Mesothelial cell of epicardium (in vitro differentiated cells): ENCODE results near the gene CFAP77. TPM values are rescaled to one million over a fixed set of nuclear protein-coding genes. Genes with fewer than 3 reads are reported as not detected.

Experiments used
- DNase-seq, 2 experiments: peaks; one replicate each; pipeline ENCODE4 v3.0.0; 2021; ENCODE audit warnings: low spot score in 2 of 2; ENCODE audit not compliant: unreplicated experiment in 2 of 2
- H3K27ac Mint-ChIP-seq: 2 replicates; pipeline ENCODE4 v1.8.0; 2021; ENCODE audit warnings: mixed read lengths
- H3K27me3 Mint-ChIP-seq: 2 replicates; pipeline ENCODE4 v1.8.0; 2021; ENCODE audit warnings: low read depth, mixed read lengths
- H3K36me3 Mint-ChIP-seq: 2 replicates; pipeline ENCODE4 v1.8.0; 2021; ENCODE audit warnings: mixed read lengths
- H3K4me1 Mint-ChIP-seq: 2 replicates; pipeline ENCODE4 v1.8.0; 2021; ENCODE audit warnings: mixed read lengths
- H3K4me3 Mint-ChIP-seq: 2 replicates; pipeline ENCODE4 v1.8.0; 2021; ENCODE audit warnings: mild to moderate bottlenecking, moderate library complexity, mixed read lengths
- H3K9me3 Mint-ChIP-seq: 2 replicates; pipeline ENCODE4 v1.8.0; 2021; ENCODE audit warnings: mixed read lengths
- CTCF ChIP-seq: fragments of 200-600 bp; sonication (generic); IDR thresholded peaks from one replicate; pipeline ENCODE4 v1.5.0; 2021; ENCODE audit warnings: antibody characterized with exemption; ENCODE audit not compliant: unreplicated experiment
- total RNA-seq: library from RNA; stranded (reverse); gene quantifications from 3 replicates; pipeline ENCODE4 v1.2.1, GENCODE V29; 2021

The CFAP77 gene
- total RNA-seq, 1 donor from 2014 or later = not detected

DNA sequence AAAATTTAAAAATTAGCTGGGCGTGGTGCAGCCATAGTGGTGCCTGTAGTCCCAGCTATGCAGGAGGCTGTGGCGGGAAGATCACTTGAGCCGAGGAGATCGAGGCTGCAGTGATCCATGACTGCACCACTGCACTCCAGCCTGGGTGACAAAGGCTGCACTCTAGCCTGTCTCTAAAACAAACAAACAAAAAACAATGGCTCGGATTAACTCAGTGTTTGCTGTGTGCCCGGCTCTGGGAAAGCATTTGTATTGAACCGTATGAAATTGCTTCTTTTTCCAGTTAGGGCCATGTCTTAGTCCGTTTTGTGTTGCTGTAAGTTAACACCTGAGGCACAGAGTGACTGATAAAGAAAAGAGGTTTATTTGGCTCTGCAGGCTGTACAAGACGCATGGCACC lies 62.6 kb downstream of the CFAP77 start:
- H3K36me3 Mint-ChIP-seq = no peaks in the 10 kb centered on the region

GRCh38 chr9:132474253-132474652 lies 64.2 kb downstream of the CFAP77 start:
- H3K4me3 Mint-ChIP-seq = no peak overlapping the region
- peaks cover 37% of the 10 kb centered on the region for H3K27me3 Mint-ChIP-seq
- H3K27ac Mint-ChIP-seq = no peak overlapping the region
- H3K4me1 Mint-ChIP-seq = no peaks in the 10 kb centered on the region
- TF ChIP-seq CTCF = no peak
- H3K9me3 Mint-ChIP-seq = no peaks in the 10 kb centered on the region
- no peaks in the 10 kb centered on the region for H3K36me3 Mint-ChIP-seq
- DNase-seq = no peak

More for the DNA sequence above, 62.6 kb downstream of the CFAP77 start:
- Mint-ChIP-seq H3K4me1 (no peaks in the 10 kb centered on the region), H3K27ac (no peak overlapping the region), H3K4me3 (no peak overlapping the region), H3K27me3 (peaks cover 35% of the 10 kb centered on the region), H3K9me3 (no peaks in the 10 kb centered on the region)
- TF ChIP-seq CTCF = no peak
- DNase-seq = no peak

DNA sequence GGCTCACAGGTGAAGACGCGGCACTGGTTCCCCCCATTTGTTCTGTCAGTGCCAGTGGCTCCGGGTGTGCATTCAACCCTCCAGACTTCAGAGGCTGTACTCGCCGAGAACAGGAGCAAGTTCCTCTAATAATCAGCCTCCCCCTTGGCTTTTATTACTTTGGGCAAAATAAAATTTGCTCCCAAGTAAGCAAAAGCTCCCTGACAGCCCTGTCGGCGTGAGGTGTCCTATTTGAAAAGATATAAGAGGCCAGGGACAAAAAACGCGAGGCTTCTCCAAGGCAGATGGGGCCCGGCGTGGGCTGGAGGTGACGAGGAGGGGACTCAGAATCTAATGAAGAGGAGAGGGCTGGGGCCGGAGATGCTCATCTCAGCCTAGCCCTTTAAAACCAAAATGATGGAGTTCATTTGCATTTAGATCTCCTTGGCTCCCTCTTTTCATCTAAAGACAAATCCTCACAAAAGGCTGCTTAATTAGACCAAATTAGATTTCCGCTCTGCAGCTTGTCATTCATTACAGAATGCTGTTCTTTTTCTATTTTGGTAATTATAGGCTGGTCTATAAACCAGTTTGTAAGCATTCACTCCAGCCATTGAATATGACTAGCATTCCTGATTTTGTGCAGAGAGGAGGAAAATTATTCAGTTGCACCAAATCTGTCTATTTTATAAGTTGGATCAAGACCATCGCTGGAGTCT lies 68.5 kb downstream of the CFAP77 start:
- Mint-ChIP-seq H3K4me1 (no peaks in the 10 kb centered on the region), H3K9me3 (no peaks in the 10 kb centered on the region), H3K27ac (no peak overlapping the region), H3K36me3 (no peaks in the 10 kb centered on the region), H3K27me3 (peaks cover 55% of the 10 kb centered on the region), H3K4me3 (no peak overlapping the region)
- no peak for DNase-seq
- no peak for TF ChIP-seq CTCF

DNA sequence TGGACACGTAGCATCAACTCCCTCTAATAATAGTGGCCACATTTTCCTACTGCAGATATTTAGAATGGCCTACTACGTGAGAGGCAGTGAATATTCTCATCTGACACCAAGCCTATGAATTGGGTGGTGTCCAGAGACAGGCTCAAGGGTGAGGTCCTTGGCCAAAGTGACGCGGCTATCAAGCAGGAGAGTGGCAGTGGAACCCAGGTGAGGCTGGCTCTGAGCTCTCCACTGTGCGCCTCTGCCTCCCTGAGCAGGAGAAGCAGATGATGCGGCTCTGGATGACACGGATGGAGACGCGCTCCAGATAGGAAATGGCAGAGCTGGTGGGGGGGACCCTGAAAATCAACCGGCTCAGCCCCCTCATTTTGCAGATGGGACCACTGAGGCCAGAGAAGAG lies 69.7 kb downstream of the CFAP77 start:
- no peaks in the 10 kb centered on the region for H3K4me1 Mint-ChIP-seq
- no peak overlapping the region for H3K27ac Mint-ChIP-seq
- peaks cover 56% of the 10 kb centered on the region for H3K27me3 Mint-ChIP-seq
- H3K36me3 Mint-ChIP-seq = no peaks in the 10 kb centered on the region
- no peak overlapping the region for H3K4me3 Mint-ChIP-seq
- TF ChIP-seq CTCF = no peak
- no peak for DNase-seq
- H3K9me3 Mint-ChIP-seq = no peaks in the 10 kb centered on the region

GRCh38 chr9:132481053-132481849 lies 71.2 kb downstream of the CFAP77 start:
- peaks cover 57% of the 10 kb centered on the region for H3K27me3 Mint-ChIP-seq
- DNase-seq = no peak
- H3K4me1 Mint-ChIP-seq = no peaks in the 10 kb centered on the region
- no peaks in the 10 kb centered on the region for H3K9me3 Mint-ChIP-seq
- no peaks in the 10 kb centered on the region for H3K36me3 Mint-ChIP-seq
- no peak overlapping the region for H3K4me3 Mint-ChIP-seq
- TF ChIP-seq CTCF = no peak
- no peak overlapping the region for H3K27ac Mint-ChIP-seq
